Lung (tissue), 12 donors: ENCODE results near the gene GATAD1. TPM values are rescaled to one million over a fixed set of nuclear protein-coding genes. Genes with fewer than 3 reads are reported as not detected.

Experiments used
- ATAC-seq: fragments of 200-7000 bp; cut with Tn5 transposase; one replicate; pipeline ENCODE4 v1.9.1; 2020; ENCODE audit warnings: moderate number of reproducible peaks; ENCODE audit not compliant: insufficient read depth, low FRiP score
- DNase-seq, 3 donors: peaks; one replicate each; pipeline ENCODE4 v3.0.0-alpha.2; 2013 to 2017
- H3K27ac ChIP-seq, 2 donors: one replicate each; pipeline ENCODE4 v1.5.1; 2013; ENCODE audit warnings: mild to moderate bottlenecking in 2 of 2, moderate library complexity in 2 of 2, control low read depth in 1 of 2, inconsistent platforms in 1 of 2, low read depth in 1 of 2, low read length in 1 of 2
- H3K27me3 ChIP-seq, 3 donors: one replicate each; pipeline ENCODE4 v1.5.1; 2013; ENCODE audit warnings: low read length in 2 of 3; ENCODE audit not compliant: control insufficient read depth in 3 of 3, insufficient read depth in 3 of 3
- H3K36me3 ChIP-seq, 4 donors: one replicate each; pipeline ENCODE4 v1.5.1; 2013; ENCODE audit warnings: low read length in 4 of 4, mild to moderate bottlenecking in 1 of 4, moderate library complexity in 1 of 4; ENCODE audit not compliant: control insufficient read depth in 4 of 4, insufficient read depth in 4 of 4
- H3K4me1 ChIP-seq, 5 donors: one replicate each; pipeline ENCODE4 v1.5.1; 2013; ENCODE audit warnings: low read length in 5 of 5, mild to moderate bottlenecking in 2 of 5, moderate library complexity in 1 of 5; ENCODE audit not compliant: control insufficient read depth in 5 of 5, insufficient read depth in 5 of 5
- H3K4me3 ChIP-seq: one replicate; pipeline ENCODE4 v1.5.1; 2013; ENCODE audit warnings: mild to moderate bottlenecking, control low read depth, moderate library complexity
- H3K9ac ChIP-seq, 2 donors: one replicate each; pipeline ENCODE4 v1.5.1; 2013; ENCODE audit warnings: low read length in 2 of 2, control low read depth in 1 of 2; ENCODE audit not compliant: insufficient read depth in 1 of 2
- H3K9me3 ChIP-seq, 4 donors: one replicate each; pipeline ENCODE4 v1.5.1; 2013; ENCODE audit warnings: low read length in 3 of 4, mild to moderate bottlenecking in 1 of 4, moderate library complexity in 1 of 4; ENCODE audit not compliant: control insufficient read depth in 4 of 4, insufficient read depth in 3 of 4
- CTCF ChIP-seq: IDR thresholded peaks from 2 replicates; pipeline ENCODE4 v1.5.1; 2012; ENCODE audit warnings: mild to moderate bottlenecking; ENCODE audit errors: control extremely low read depth, extremely low read depth
- WGBS, 2 donors: extraction: QIAGEN DNeasy Blood & Tissue Kit; methylation state at CpG; one replicate each; pipeline ENCODE4 v1.1.7; 2013; 5-methylcytosine and 5-hydroxymethylcytosine counted together
- polyA plus RNA-seq, 2 donors: library from polyadenylated mRNA; stranded (reverse); fragments of 200-250 nt; gene quantifications; one replicate each; pipeline ENCODE4 v1.2.1, GENCODE V29; 2013
- total RNA-seq, 2 donors: library from RNA; depleted of rRNA in 1 of 2; stranded (reverse); fragments of >200 nt in 1 of 2; gene quantifications; one replicate each; pipeline ENCODE4 v1.2.1, GENCODE V29; 2014 to 2021
- donor health status: control.
- donor health status: control.
- donor health status: Bipolar disorder and iron deficiency.
- donor health status: healthy.
- donor health status: DM: yes; HTN: yes; CAD: no.

Gene GATAD1
- total and polyA plus RNA-seq, 4 donors: 15.9 to 80.3 (median 28.1) TPM

- H3K27ac ChIP-seq: no peak overlapping the region
- ATAC-seq (no peak), DNase-seq (no peak)
- peaks cover 0 to 2% (median 0%) of the 10 kb centered on the region in 4 donors for H3K9me3 ChIP-seq
- H3K27me3 ChIP-seq: no peaks in the 10 kb centered on the region
- peaks cover 17 to 36% (median 28%) of the 10 kb centered on the region in 4 donors for H3K36me3 ChIP-seq
- H3K9ac ChIP-seq: no peak overlapping the region
- H3K4me3 ChIP-seq: no peak overlapping the region
- TF ChIP-seq CTCF: no peak
- no peaks in the 10 kb centered on the region for H3K4me1 ChIP-seq
- WGBS, 2 donors: 91 to 98% methylated on average over 2 of the region's 2 CpGs
These were observed 49.6 kb downstream of the GATAD1 start for GRCh38 chr7:92496876-92497275.

GRCh38 chr7:92498557-92498956 is 51.3 kb downstream of the GATAD1 start:
- no peaks in the 10 kb centered on the region for H3K27me3 ChIP-seq
- peaks cover 0 to 2% (median 0%) of the 10 kb centered on the region in 4 donors for H3K9me3 ChIP-seq
- 89 to 95% methylated on average over 2 of the region's 2 CpGs for WGBS, 2 donors
- H3K36me3 ChIP-seq: peaks cover 19 to 41% (median 26%) of the 10 kb centered on the region in 4 donors
- H3K9ac ChIP-seq: no peak overlapping the region
- H3K27ac ChIP-seq: no peak overlapping the region
- ATAC-seq (no peak), DNase-seq (no peak)
- H3K4me3 ChIP-seq: no peak overlapping the region
- TF ChIP-seq CTCF: no peak
- no peaks in the 10 kb centered on the region for H3K4me1 ChIP-seq

DNA sequence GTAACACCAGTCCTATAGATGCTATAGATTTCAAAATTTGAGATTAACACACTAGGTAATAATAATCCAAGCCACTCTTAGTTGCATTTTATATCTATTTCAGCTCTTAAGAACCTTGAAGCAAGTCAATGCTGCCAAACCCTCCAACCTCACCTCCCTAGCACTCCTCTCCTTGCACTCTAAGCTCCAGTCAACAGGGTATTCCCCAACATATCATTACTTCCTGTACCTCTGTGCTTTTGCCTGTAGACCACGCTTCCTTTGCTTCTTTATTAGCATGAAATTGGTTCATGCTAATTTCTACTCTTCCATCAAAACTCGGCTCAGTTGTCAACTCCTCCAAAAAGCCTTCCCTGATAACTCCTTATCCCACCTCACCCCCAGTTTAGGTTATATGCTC is 56.5 kb downstream of the GATAD1 start:
- Histone ChIP-seq H3K9ac (no peak overlapping the region), H3K36me3 (peaks cover 11 to 33% (median 25%) of the 10 kb centered on the region in 4 donors), H3K4me3 (no peak overlapping the region), H3K27ac (no peak overlapping the region), H3K9me3 (peaks cover 0 to 2% (median 0%) of the 10 kb centered on the region in 4 donors), H3K27me3 (no peaks in the 10 kb centered on the region), H3K4me1 (no peaks in the 10 kb centered on the region)
- no peak for ATAC-seq
- TF ChIP-seq CTCF: no peak
- no peak for DNase-seq
- WGBS, 2 donors: 94% methylated on average over 2 of the region's 2 CpGs

- TF ChIP-seq CTCF: no peak
- no peaks in the 10 kb centered on the region for H3K4me1 ChIP-seq
- peaks cover 9 to 27% (median 24%) of the 10 kb centered on the region in 4 donors for H3K36me3 ChIP-seq
- WGBS, 2 donors: 92 to 97% methylated on average over 3 of the region's 3 CpGs
- no peak overlapping the region for H3K27ac ChIP-seq
- H3K9me3 ChIP-seq: peaks cover 0 to 2% (median 0%) of the 10 kb centered on the region in 4 donors
- no peak overlapping the region for H3K4me3 ChIP-seq
- H3K9ac ChIP-seq: no peak overlapping the region
- H3K27me3 ChIP-seq: no peaks in the 10 kb centered on the region
- DNase-seq (no peak), ATAC-seq (no peak)
These were observed 57.3 kb downstream of the GATAD1 start for GRCh38 chr7:92504563-92504962.
